Rectal smooth muscle tissue (tissue), 1 donor: ENCODE measurements around the gene CRTAP.
"Not testable (repeated sequence)": the region's sequence is repeated elsewhere in the genome, so short reads cannot be mapped to it uniquely, and the experiment has no call there.

Experiments
- H3K27ac ChIP-seq: one replicate; pipeline ENCODE4 v1.7.0; 2013; ENCODE audit warnings: low read depth, low read length, inconsistent platforms
- H3K27me3 ChIP-seq: one replicate; pipeline ENCODE4 v1.7.0; 2013; ENCODE audit warnings: low read length; ENCODE audit not compliant: control insufficient read depth, insufficient read depth
- H3K36me3 ChIP-seq: one replicate; pipeline ENCODE4 v1.7.0; 2013; ENCODE audit warnings: low read length; ENCODE audit not compliant: control insufficient read depth, insufficient read depth
- H3K4me1 ChIP-seq: one replicate; pipeline ENCODE4 v1.7.0; 2013; ENCODE audit warnings: low read length; ENCODE audit not compliant: control insufficient read depth, insufficient read depth
- H3K4me3 ChIP-seq: one replicate; pipeline ENCODE4 v1.7.0; 2013; ENCODE audit warnings: low read length
- H3K9ac ChIP-seq: one replicate; pipeline ENCODE4 v1.7.0; 2013; ENCODE audit warnings: low read length

CRTAP gene

DNA sequence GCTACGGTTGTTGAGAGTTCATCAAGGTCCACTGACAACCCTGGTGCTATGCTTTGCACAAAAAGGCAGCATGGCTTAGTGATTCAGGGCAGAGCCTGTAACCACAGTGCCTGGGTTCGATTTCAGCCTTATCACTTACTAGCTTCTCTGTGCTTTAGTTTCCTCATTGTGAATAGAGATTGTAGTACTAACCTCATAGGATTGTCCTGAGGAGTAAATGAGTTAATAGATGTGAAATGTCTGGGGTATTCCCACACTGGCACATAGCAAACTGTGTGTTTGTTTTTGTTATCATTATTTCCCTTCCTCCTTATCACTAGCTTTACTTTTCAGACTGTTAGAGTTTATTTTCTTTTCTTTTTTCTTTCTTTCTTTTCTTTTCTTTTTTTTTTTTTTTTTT is 16.3 kb downstream of the CRTAP start:
- Histone ChIP-seq H3K36me3 (peaks cover 30% of the 10 kb centered on the region), H3K27ac (no peak overlapping the region), H3K9ac (no peak overlapping the region)

DNA sequence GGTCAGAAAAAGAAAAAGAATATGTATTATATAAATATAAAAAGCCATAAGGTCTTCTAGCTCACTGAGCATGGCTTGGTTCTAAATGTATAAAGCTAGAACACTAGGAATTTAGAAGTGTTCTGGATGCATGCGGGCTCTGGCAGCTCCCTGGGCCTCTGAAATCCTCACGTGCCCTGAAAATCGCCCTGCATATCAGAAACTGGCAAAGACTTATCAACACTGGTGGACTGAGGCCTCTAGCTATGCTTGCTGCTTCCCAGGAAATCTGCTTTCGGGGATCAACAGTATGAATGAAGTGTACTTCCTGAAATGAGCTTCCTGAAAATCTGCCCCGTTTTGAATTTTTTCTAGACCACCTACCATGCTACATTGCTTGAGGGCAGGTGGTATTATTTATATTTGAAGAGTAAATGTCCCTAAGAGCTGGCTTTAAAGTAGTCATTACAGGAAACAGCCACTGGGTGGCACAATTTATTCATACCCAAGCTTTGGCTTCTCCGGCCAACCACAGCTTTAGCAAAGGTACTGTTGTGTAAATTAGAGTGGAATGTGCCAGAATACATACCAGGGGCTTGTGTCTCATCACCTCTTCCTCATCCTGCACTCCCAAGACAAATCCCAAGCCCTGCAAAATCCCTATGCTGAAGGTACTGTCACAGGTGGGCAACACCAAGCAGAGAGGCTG is 17.7 kb downstream of the CRTAP start:
- no peaks in the 10 kb centered on the region for H3K4me1 ChIP-seq
- no peak overlapping the region for H3K27ac ChIP-seq
- H3K9ac ChIP-seq, result no peak overlapping the region
- no peak overlapping the region for H3K4me3 ChIP-seq
- no peaks in the 10 kb centered on the region for H3K27me3 ChIP-seq
- peaks cover 27% of the 10 kb centered on the region for H3K36me3 ChIP-seq

More for the DNA sequence above, 16.3 kb downstream of the CRTAP start:
- Histone ChIP-seq H3K4me3 (no peak overlapping the region), H3K27me3 (no peaks in the 10 kb centered on the region), H3K4me1 (no peaks in the 10 kb centered on the region)

DNA sequence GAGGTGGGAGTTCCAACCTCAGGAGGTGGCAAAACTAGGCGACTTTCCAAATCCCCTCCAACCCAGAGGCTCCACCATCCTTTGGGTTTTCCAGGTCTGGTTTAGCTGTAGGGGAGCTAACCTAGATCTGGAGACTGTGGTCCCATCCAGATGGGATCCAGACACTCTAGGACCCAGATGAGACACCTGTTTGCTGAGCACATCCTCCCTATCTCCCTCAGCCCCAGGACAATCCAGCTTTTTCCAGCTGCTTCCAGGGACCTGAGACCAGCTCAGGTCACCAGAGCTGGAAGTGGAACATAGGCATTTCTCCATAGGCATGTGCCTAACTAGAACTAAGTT is 18.2 kb downstream of the CRTAP start:
- Histone ChIP-seq H3K27me3 (no peaks in the 10 kb centered on the region), H3K27ac (no peak overlapping the region), H3K4me1 (no peaks in the 10 kb centered on the region), H3K4me3 (no peak overlapping the region), H3K9ac (no peak overlapping the region), H3K36me3 (peaks cover 24% of the 10 kb centered on the region)

DNA sequence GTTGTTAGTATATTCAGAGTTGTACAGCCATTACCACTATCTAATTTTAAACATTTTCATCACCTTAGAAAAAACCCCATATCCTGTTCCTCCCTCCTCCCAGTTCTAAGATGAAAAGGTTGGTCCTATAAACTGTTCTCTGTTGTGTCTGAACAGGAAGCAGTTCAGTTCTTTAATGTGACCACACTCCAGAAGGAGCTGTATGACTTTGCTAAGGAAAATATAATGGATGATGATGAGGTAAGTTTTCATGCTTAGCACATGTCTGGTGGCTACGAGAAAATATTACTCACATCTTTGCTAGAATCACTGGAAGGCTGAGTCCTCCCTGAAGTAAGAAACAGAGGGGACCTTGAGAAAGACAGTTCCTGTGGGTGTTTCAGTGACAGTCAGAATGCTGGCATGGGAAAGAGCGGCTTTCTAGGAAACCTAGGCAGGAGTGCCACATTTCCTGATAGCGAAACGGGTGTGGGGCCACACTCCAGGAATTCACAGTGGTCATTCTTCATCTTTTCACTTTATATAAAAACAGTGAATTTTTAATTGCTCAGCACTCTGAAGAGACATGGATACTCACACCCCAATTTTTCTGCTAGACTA is 20.3 kb downstream of the CRTAP start:
- no peak overlapping the region for H3K4me3 ChIP-seq
- no peaks in the 10 kb centered on the region for H3K4me1 ChIP-seq
- no peaks in the 10 kb centered on the region for H3K27me3 ChIP-seq
- H3K36me3 ChIP-seq, result peaks cover 24% of the 10 kb centered on the region
- no peak overlapping the region for H3K9ac ChIP-seq
- no peak overlapping the region for H3K27ac ChIP-seq

DNA sequence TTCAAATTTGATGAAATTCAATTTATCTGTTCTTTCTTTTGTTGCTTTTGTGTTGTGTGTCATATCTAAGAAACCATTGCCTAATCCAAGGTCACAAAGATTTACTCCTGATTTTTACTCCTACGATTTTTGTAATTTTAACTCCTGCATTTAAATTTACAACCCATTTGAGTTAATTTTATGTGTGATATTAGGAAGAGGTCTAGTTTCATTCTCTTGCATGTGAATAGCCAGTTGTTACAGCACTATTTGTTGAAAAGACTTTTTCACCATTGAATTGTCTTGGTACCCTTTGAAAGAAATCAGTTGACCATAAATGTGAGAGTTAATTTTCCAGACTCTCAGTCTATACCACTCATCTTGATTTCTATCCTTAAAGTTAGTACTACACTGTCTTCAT is 23.9 kb downstream of the CRTAP start:
- Histone ChIP-seq H3K4me1 (no peaks in the 10 kb centered on the region), H3K27me3 (no peaks in the 10 kb centered on the region), H3K9ac (no peak overlapping the region), H3K4me3 (no peak overlapping the region), H3K27ac (no peak overlapping the region), H3K36me3 (peaks cover 24% of the 10 kb centered on the region)

DNA sequence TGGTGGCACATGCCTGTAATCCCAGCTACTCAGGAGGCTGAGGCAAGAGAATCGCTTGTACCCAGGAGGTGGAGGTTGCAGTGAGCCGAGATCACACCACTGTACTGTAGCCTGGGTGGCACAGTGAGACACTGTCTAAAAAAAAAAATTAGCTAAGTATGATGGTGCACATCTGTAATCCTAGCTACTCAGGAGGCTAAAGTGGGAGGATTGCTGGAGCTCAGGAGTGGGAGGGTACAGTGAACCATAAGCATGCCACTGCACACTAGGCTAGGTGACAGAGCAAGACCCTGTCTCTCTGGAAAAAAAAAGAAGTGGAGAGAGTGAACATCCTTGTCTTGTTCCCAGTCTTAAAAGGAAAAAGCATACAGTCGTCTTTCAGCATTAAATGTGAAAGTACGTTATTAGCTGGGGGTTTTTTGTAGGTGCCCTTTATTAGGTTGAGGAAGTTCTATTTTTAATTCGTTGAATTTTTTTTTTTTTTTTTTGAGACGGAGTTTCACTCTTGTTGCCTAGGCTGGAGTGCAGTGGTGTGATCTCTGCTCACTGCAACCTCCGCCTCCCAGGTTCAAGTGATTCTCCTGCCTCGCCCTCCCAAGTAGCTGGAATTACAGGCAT is 25.3 kb downstream of the CRTAP start:
- not testable (repeated sequence) for H3K4me3 ChIP-seq, H3K27me3 ChIP-seq, H3K27ac ChIP-seq, H3K9ac ChIP-seq, H3K4me1 ChIP-seq
- peaks cover 24% of the 10 kb centered on the region for H3K36me3 ChIP-seq

DNA sequence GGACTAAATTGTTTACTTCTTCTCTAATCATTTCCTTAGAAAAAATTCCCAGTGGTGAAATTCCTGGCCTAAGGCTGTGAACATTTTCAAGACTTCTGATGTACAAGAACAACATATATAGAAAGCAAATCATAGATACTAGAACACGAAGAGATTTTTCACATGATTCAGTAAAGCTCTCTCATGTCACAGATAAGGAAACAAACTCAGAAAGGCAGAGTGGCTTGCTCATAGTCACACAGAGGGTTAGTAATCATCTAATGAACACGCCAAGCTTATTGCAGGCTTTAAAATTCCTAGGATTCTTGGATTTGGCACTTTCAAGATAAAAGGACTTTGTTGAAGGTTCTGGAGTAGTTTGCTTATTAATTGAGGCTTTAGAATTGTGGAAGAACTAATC is 26.2 kb downstream of the CRTAP start:
- H3K4me1 ChIP-seq, result no peaks in the 10 kb centered on the region
- no peaks in the 10 kb centered on the region for H3K27me3 ChIP-seq
- H3K4me3 ChIP-seq, result no peak overlapping the region
- no peak overlapping the region for H3K27ac ChIP-seq
- peaks cover 16% of the 10 kb centered on the region for H3K36me3 ChIP-seq
- no peak overlapping the region for H3K9ac ChIP-seq

DNA sequence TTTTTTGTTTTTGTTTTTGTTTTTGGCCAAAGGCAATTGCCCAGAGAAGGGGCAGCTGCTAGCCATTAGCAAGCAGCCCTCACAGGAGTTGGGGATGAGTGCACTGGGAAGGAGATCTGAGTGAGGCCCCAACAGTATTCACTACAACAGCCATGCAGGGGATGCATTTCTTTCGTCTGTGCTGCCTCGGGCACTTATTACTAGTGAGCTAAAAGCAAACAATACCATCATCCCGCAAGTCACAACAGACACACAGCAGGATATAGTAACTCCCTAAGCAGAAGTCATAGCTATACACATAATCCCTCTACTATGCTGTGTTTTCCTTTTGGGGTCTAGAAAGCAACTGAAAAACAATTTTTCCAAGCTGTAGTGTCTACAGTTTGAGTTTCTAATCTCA is 27.2 kb downstream of the CRTAP start:
- Histone ChIP-seq H3K36me3 (peaks cover 14% of the 10 kb centered on the region), H3K4me1 (no peaks in the 10 kb centered on the region), H3K27ac (no peak overlapping the region), H3K27me3 (no peaks in the 10 kb centered on the region), H3K9ac (no peak overlapping the region), H3K4me3 (no peak overlapping the region)

DNA sequence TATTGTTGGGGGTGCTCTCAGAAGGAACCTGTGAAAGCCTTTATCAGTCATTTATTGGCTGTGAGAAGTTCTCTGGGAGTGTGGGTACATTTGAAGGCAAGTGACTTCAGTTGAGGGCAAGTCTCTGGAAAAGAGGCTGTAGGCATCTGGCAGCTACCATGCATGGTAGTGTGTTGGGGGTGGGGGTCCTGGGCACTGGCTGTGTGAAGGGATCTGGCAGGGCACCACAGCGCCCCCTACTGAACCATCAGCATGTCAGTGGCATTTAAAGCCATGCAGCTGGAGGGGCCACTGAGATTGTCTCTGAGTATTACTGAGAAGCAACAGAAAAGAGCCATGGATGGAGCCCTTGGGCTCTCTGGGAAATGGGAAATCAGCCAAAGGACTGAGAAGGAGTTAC is 30.6 kb downstream of the CRTAP start:
- Histone ChIP-seq H3K27ac (no peak overlapping the region), H3K9ac (no peak overlapping the region), H3K36me3 (peaks cover 14% of the 10 kb centered on the region), H3K4me1 (peaks cover 5% of the 10 kb centered on the region), H3K27me3 (no peaks in the 10 kb centered on the region), H3K4me3 (no peak overlapping the region)

DNA sequence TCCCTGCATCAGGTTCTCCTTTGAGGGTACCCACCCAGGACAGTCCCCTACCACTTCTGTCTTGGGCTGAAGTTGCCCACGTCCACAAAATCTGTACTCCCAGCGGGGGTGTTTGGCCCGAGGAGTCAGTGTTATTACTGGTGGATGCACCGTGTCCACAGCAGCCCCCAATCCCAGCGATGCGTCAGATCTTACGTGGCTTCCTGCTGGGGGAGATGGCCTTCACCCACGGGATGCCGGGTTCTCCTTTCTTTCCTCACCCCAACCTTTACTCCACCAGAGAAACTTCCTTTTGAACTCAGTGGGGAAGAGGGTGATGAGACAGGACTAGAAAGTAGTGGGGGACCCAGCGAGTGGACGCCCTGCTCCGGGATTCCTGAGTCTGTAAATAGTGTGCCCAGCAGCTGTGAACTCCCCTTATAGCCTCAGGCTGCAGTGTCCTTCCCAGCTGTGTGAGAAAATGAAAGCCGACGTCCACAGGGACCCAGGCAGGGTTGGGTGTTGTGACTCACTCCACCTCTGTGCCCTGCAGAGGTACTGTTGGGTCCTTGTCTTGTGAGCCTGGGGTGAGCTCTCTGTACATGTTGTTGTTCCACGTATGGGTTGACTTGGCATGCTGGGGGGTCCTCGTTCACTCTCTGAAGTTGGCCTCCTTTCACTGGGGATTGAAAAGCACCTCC is 31.5 kb downstream of the CRTAP start:
- H3K27ac ChIP-seq, result no peak overlapping the region
- H3K36me3 ChIP-seq, result peaks cover 14% of the 10 kb centered on the region
- H3K4me3 ChIP-seq, result no peak overlapping the region
- H3K4me1 ChIP-seq, result peaks cover 5% of the 10 kb centered on the region
- no peak overlapping the region for H3K9ac ChIP-seq
- no peaks in the 10 kb centered on the region for H3K27me3 ChIP-seq

DNA sequence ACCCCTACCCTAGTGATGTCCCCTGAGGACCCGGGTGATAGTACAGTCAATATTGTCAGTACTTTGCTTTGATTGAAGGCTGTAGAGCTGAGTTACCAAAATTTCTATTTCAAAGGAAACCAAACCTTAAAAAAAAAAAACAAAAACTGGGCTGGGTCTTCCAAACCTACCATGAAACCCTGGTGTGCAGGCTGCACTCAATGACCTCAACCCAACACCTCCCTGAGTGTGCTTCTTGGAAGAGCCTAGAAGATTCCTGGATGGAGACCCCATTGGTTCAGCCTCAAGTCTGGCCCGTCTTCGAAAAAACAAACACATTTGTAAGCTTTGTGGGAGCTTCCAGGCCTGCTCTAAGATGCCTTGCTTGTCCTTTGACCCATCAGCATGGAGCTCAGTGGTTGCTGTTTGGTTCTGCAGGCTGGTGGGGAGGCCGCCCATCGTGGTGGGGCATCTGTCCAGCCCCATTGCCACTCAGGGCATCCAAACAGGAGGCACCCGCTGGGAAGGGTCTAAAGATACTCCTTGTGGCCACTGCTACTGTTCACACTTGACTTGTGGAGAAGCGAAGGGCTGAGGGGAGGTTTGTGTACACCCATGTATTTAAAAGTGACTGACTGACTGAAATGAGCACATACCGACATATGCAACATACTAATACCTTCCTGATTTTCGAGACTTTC is 32.2 kb downstream of the CRTAP start:
- Histone ChIP-seq H3K9ac (no peak overlapping the region), H3K27ac (no peak overlapping the region), H3K27me3 (no peaks in the 10 kb centered on the region), H3K36me3 (peaks cover 14% of the 10 kb centered on the region), H3K4me3 (no peak overlapping the region), H3K4me1 (peaks cover 5% of the 10 kb centered on the region)

DNA sequence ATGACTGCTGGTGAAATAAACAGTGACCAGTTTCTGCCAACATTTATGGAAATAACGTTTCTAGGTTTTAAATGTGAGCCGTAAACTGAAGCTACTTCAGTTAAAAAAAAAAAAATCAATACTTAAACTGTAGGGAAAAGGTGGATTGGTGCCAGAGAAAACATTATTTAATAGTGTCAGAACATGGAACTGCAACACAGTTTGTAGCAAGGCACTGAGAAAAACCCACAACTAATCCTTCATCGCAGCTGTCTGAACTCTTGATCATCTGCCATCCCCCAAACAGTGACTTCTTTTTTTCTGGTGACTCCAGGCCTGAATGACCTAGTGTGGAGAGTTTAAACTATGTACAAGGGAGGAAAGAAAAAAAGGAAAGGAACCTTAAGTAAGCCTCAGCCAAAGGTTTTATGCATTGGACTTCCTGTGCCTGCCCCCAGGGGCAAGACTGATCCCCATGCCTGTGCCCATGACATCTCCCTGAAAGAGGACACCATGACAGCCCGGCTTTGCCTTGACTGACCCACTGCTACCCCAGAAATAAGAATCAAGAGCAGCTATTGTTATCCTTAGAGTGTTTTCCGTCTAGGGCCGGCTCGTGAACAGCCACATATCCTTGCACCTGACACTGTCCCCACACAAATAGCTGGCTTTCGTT is 33.1 kb downstream of the CRTAP start:
- no peak overlapping the region for H3K27ac ChIP-seq
- H3K36me3 ChIP-seq, result peaks cover 8% of the 10 kb centered on the region
- H3K27me3 ChIP-seq, result no peaks in the 10 kb centered on the region
- H3K9ac ChIP-seq, result no peak overlapping the region
- peaks cover 5% of the 10 kb centered on the region for H3K4me1 ChIP-seq
- H3K4me3 ChIP-seq, result no peak overlapping the region
